GM19035 (cell line): Measurements from ENCODE around the gene CFD.
"Not testable (repeated sequence)": the region's sequence is repeated elsewhere in the genome, so short reads cannot be mapped to it uniquely, and the experiment has no call there.

Experiments
- ATAC-seq: cut with Tn5 transposase; IDR thresholded peaks from one replicate; pipeline ENCODE4 v1.9.1; 2021; ENCODE audit not compliant: unreplicated experiment

CFD gene

DNA sequence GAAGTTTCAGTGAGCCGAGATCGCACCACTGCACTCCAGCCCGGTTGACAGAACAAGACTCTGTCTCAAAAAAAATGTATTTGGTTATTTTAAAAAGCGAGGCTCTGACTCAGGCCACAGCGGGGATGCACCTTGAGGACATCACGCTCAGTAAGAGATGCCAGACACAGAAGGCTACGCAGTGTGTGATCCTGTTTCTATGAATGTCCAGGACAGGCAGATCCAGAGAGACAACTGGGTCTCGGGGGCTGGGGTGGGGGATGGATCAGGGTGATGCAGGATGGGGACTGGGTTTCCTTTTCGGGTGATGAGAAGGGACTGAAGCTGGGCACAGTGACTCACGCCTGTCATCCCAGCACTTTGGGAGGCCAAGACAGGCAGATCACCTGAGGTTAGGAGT is 28.1 kb downstream of the CFD start:
- ATAC-seq: no peak

DNA sequence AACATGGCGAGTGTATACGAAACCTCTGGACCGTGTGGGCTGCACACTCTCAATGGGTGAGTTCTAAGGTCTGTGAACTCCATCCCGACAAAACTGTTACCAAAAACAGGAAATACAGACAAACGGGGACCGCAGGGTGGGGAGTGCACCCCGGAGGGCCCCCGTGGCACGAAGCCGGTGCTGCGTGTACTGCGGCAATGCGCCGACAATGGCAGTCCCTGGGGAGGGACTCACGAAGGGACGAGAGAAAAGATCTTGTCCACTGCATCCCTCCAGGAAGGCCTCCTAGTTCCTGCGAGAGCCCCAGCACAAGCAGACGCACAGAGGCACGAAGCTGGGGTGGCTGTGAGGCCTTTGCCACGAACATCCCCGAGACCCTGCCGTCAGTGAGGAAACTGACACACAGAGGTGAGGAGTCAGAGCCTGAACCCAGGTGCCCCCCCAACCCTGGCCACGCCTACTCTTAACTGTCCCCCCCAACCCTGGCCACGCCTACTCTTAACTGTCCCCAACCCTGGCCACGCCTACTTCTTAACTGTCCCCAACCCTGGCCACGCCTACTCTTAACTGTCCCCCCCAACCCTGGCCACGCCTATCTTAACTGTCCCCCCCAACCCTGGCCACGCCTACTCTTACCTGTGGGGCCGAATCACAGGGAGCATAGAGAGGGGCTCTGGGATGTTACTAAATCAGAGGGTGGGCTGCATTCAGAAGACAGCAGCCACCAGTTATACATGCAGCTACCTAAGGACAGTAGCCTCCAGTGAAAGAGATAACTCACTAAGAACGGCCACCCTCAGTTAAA is 29.3 kb downstream of the CFD start:
- no peak for ATAC-seq

DNA sequence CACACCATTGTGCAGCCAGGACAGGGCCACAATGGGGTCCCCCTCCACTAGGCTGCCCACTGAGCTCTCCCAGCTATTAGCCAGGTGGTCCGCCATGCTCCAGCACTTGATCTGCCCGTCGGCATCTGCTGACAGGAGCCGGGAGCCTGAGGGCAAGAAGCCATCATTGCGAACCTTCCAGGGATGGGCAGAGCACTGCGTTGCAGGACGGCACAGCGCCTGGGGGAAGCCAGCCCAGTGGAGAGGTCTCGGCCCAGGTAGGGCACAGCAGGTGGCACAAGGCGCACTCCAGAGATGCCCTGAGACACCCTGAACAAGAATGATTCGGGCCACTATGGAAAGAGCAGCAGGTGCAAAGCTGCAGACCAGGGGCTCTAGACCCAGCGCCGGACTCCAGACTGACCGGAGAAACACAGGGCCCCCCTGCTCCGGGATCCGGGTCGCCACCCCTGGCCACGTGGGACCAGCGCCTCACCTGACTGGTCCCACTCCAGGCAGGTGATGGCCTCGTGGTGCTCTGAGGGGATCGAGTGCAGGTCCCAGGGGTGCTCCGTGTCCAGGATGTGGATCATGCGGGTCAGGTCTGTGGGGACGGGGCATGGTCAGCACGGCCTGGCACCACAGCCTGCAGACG is 30.3 kb downstream of the CFD start:
- ATAC-seq: no peak

DNA sequence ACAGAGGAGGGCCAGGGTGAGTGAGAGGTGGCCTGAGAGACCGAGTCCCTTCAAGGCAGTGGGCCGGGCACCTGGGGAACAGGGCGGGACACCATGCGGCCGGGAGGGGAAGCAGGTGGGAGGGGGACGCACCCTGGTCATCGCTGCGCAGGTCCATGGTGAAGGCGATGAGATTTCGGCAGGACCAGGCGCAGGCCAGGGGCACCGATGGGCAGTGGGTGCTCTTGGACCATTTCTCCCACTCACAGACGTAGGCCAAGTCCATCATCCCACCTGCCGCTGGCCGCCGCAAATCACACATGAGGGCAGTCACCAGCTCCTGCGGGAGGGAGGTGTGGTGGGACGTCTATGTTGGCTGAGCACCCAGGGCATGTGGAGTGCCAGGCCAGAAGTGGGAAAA is 31.4 kb downstream of the CFD start:
- no peak for ATAC-seq

DNA sequence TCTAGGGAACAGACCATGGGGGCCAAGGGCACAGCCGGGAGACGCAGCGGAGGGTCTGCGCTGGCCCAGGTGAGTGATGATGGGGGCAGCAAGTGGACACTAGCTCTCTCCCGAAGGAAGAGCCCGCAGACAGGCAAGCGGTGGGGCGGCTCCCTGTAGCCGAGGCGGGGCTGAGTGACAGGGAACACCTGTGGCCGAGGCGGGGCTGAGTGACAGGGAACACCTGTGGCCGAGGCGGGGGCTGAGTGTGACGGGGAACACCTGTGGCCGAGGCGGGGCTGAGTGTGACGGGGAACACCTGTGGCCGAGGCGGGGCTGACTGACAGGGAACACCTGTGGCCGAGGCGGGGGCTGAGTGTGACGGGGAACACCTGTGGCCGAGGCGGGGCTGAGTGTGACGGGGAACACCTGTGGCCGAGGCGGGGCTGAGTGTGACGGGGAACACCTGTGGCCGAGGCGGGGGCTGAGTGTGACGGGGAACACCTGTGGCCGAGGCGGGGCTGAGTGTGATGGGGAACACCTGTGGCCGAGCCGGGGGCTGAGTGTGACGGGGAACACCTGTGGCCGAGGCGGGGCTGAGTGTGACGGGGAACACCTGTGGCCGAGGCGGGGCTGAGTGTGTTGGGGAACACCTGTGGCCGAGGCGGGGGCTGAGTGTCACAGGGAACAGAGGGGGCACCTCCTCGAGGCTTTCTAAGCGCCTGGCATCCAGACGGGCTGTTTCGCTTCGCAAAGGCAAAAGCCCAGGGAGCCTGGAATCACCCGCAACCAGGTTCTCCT is 32.1 kb downstream of the CFD start:
- not testable (repeated sequence) for ATAC-seq

DNA sequence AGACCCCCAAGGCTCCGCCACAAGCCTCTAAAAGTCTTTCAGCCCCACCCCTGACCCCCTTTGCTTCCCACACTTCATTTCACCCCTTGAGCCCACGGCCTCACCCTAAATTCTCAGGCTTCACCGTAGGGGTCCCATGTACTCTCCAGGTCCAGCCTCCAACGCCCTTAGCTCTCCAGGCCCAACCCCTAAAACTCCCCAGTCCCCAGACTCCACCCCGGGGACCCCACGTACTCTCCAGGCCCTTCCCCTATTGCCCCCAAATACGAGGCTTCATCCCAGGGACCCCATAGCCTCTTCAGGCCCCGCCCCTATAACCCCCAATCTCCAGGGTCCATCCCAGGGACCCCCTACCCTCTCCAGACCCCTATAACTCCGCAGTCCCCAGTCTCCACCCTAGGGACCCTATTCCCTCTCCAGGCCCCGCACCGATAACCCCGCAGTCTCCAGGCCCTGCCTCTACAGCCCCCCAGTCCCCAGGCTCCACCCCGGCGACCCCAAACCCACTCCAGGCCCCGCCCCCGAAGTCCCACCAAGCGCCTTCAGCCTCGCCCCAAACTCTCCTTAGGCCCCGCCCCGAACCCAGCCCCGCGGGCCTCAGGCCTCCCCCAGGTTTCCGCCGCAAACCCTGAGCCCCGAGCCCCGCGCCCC is 32.9 kb downstream of the CFD start:
- no peak for ATAC-seq

DNA sequence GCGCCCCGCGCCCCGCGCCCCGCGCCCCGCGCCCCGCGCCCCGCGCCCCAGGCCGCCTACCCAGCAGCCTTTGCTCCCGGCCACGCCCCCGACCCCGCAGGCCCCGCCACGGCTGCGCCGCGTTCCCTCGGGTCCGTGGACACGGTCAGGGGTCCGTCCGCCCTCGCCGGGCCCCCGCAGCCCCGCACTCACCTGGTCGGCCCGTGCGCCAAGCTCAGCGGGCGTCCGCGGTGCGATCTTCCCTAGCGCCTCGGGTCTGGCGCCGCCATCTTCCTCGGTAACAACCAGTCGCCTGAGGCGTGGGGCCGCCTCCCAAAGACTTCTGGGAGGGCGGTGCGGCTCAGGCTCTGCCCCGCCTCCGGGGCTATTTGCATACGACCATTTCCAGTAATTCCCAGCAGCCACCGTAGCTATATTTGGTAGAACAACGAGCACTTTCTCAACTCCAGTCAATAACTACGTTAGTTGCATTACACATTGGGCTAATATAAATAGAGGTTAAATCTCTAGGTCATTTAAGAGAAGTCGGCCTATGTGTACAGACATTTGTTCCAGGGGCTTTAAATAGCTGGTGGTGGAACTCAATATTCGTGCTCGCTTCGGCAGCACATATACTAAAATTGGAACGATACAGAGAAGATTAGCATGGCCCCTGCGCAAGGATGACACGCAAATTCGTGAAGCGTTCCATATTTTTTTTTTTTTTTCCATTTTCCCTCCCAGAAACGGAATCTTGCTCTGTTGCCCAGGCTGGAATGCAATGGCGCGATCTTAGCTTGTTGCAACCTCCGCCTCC is 33.6 kb downstream of the CFD start, which contains the start of the genes MED16 and RNU6-9:
Gene MED16, minus strand, starts transcription at position 294 of the 796 bp plus-strand sequence. CDS start 2,056 bp downstream, outside the sequence.
Gene RNU6-9, plus strand, starts transcription at position 591 of the 796 bp plus-strand sequence.
- ATAC-seq: peak; percentile 86

DNA sequence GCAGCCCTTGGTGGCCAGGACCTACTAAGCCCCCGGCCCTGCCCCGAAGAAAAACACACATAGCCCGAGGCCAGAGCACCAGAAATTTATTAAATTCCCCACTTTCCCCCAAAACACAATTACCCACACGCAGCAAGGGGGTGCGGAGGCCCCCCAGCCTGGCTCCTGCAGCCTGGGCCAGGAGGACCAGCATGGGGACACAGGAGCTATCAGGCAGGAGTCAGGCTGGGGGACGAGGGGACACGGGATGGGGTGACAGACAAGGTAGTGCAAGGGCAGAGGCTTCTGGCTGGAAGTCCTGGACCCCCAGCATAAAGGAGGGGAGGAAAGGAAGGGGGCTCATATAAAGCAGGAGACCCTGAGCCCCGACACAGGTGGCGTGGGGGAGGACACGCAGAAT is 37.0 kb downstream of the CFD start:
- no peak for ATAC-seq

DNA sequence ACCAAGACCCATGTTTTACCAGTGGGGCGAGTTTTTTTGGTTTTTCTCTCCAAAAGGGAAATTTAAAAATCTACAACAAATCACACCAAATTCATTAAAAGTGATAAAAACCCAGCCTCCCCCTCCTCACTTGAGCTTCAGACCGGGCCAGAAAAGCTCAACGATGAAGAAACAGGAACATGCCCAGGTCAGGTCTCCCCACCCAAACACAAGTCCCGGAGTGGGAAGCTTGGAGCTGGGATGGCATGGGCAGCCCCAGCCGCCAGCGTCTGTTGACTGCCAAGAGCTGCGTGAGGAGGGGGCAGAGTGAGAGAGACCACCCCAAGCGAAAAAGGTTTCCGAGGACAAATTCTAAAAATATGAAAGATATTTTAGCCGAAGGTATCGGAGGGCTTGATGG is 37.5 kb downstream of the CFD start:
- no peak for ATAC-seq

DNA sequence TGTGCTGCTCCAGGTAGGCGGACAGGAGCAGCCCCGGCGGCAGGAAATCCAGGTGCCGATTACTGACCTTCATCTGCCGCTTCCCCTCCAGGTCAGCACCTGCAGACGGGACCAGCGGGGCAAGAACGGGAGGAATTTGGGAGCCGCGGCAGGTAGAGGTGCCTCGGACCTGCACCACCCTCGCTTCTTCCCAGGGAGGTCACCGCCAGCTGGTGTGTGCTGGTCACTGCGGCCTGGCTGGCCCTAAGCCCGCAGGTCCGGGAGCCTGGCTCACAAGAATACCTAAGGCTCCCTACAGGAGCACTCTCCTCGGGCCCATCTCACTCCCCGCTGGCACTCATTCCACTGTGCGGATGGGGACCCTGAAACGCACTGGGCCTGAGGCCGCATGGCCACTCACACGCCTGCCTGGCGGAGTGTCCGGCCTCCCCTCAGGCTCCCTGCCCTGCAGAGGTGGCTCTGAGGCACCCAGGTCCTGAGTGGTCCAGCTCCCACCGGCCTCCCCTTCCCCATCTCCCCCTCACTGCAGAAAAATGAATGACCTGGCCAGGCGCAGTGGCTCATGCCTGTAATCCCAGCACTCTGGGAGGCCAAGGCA is 38.1 kb downstream of the CFD start:
- ATAC-seq: no peak

DNA sequence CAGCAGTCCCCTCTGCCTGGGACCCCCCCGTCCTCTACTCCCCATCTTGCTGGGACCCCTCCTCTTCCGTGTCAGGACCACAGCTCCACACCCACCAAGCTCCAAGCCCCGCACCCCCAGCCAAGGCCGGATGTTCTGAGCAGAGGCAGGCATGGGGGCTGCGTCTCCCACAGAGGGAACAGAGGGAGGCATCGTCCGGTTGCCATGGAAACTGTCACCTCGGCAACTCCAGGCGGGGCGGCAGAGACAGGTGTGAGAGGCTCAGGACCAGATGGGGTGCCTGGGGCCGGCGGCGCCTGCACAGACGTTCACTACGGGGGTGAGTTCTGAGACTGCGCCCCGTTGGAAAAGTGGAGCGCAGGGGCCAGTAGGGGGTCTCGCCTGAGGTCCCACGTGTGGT is 39.2 kb downstream of the CFD start:
- no peak for ATAC-seq

DNA sequence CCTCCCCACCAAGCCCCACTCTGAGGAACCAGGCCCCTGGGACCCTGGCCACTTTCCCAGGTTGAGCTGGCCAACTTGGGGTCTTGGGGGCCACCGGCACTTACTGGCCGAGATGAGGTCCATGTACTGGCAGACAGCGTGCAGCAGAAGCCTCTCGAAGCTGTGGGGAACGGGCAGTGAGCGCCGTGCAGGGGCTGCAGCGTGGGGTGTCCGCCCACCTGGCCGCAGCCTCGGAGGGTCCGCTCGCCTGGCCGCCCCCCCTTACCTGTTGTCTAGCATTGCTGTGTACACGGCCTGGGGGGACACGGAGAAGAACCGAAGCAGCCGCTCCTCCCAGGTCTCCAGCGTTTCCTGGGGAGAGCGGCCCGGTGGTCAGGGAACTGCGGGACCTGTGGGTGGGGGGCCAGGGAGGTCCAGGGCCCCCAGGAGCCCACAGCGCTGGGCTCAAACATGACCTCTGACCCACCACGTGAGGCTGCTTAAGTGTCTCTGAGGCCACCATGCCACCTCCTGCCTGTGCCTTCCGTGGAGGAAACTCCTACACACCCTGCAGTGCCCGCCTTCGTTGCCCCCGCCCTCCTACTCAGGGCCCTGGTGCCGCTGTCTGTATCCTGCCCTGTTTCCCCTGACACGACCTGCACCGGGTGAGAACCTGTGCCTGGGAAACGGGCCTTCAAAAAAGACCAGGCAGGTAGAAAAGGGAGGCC is 40.0 kb downstream of the CFD start:
- no peak for ATAC-seq

DNA sequence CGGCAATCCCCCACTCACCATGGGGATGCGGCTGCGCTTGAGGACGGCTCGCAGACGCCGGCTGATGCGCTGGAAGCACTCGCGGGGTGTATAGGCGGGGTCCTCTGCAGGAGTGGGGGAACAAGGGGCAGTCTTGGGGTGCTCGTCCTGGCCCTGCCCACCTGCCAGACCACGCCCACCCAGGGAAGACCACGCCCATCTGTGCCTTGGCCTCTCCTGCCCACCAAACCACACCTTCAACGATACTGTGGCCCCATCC is 40.5 kb downstream of the CFD start:
- no peak for ATAC-seq

DNA sequence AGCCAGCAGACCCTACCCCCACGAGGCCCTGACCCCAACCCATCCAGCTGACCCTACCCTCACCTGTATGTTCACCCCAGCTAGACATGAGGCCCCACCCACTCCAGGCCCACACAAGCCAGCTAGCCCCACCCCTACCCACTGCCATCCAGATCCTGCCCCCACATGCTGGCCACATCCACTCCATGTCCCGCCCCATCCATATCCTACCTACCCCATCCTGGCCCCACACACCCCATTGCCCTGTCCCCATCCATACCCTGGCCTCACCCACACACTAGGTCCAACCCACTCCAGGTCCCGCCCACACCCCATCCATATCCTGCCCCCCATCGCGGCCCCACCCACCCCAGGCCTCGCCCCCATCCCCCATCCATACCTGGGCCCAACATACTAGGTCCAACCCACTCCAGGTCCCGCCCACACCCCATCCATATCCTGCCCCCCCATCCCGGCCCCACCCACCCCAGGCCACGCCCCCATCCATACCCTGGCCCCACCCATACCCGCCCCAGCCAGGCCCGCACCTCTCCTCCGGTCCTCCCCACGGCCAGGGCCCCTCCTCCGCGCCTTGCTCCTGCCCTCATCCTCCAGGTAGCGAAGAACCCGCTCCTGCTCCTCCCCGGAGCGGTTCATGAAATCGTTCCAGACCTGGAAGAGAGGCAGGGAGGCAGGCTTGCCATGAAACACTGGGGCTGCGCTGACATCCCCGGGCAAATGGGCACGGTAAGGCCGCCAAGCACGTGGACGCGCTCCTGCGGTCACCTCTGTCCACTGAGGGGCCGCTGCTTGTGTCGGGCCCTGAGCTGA is 41.0 kb downstream of the CFD start:
- no peak for ATAC-seq

DNA sequence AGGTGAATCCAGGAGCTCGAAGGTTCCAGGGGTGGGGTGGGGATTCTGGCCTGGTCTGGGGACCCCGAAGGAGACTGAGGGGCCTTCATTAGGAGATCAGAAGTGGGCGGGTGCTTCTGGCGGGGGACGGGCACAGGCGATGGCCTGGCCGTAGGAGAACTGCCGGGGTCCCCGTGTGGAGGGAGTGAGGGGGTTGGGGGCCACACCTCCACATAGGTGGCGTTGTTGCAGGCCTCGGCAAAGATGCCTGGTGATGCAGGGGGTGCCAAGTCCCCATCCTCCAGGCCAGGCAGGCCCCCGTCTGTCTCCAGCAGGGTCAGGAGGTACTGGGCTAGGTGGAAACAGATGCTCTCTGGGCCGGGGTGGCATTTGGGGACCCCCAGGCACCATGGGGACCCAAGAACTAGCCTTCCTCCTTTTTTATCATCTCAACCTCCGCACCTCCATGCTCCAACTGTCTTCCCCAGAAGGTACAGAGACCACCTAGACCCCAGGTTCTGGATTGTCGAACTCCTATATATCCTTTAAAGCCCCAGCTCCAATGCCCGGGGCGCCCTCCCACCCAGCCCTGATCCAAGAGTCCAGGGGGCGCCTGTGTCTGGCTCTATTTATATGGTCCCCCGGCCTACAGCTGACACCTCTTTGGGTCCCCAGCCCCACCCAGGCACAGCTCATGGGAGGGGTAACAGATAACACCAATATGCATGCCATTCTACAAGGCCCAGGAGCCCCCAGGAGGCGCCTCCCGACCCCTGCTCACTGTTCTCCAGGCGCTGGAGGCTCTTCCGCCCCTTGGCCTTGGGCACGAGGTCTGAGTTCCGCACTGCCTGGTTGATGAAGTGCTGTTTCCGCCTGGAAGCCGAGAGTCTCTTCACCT is 42.0 kb downstream of the CFD start:
- ATAC-seq: no peak

DNA sequence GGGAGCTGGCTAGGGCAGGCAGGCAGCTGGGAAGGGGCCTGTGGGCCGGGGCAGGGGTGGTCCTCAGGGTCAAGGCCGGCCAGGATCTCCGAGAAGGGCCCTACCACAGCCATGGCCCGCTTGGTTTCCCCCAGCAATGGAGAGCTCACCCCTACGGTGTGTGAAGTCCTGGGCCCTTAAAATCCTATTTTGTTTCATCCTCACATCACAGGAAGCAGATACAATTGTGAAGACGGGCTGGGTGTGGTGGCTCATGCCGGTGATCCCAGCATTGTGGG is 42.6 kb downstream of the CFD start:
- ATAC-seq: no peak

DNA sequence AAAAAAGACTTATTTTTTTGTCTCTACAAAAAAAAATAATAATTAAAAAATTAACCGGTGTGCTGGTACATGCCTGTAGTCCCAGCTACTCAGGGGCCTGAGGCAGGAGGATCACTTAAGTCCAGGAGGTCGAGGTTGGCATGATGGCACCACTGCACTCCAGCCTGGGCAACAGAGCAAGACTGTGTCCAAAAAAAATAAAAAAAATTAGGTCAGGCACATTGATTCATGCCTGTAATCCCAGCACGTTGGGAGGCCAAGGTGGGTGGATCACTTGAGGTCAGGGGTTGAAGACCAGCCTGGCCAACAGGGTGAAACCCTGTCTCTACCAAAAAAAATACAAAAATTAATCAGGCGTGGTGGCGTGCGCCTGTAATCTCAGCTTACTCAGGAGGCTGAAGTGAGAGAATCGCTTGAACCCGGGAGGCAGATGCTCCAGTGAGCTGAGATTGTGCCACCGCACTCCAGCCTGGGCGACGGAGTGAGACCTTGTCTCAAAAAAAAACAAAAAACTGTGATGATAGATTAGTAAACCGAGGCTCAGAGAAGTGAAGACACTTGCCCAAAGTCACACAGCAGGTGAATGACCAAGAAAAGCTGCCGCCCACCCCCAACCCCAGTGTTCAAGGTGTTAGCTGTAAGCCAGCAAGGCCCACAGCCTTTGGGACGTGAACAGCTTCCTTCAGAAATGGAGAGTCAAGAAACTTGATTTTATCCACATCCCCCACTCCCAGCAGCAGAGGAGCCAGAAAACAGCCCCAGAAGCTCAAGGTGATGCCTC is 43.2 kb downstream of the CFD start:
- ATAC-seq: no peak
